Liver (tissue), 3 donors: Measurements from ENCODE around the gene TNP2.

ENCODE experiments used
- EGR1 ChIP-seq, 2 donors: IDR thresholded peaks; 2 replicates each; pipeline ENCODE4 v1.6.1; 2016 to 2018; ENCODE audit warnings: antibody characterized with exemption in 2 of 2, low read depth in 2 of 2
- FOXA1 ChIP-seq: IDR thresholded peaks from 2 replicates; pipeline ENCODE4 v1.6.1; 2016; ENCODE audit warnings: antibody characterized with exemption
- GABPA ChIP-seq, 2 donors: IDR thresholded peaks in 1 of 2; conservative IDR thresholded peaks in 1 of 2; 2 replicates each; pipeline ENCODE4 v1.6.1; 2016; ENCODE audit warnings: antibody characterized with exemption in 2 of 2, mild to moderate bottlenecking in 1 of 2, moderate library complexity in 1 of 2
- HNF4G ChIP-seq: IDR thresholded peaks from 2 replicates; pipeline ENCODE4 v1.6.1; 2016; ENCODE audit warnings: antibody characterized with exemption
- JUND ChIP-seq, 2 donors: IDR thresholded peaks; 2 replicates each; pipeline ENCODE4 v1.6.1; 2016; ENCODE audit warnings: antibody characterized with exemption in 2 of 2
- RAD21 ChIP-seq, 2 donors: IDR thresholded peaks; 2 replicates each; pipeline ENCODE4 v1.6.1; 2016; ENCODE audit warnings: antibody characterized with exemption in 2 of 2, mild to moderate bottlenecking in 2 of 2
- SP1 ChIP-seq: IDR thresholded peaks from 2 replicates; pipeline ENCODE4 v1.6.1; 2018; ENCODE audit warnings: antibody characterized with exemption, mild to moderate bottlenecking
- TAF1 ChIP-seq: conservative IDR thresholded peaks from 2 replicates; pipeline ENCODE4 v1.6.1; 2016; ENCODE audit warnings: antibody characterized with exemption, mild to moderate bottlenecking
- YY1 ChIP-seq: IDR thresholded peaks from 2 replicates; pipeline ENCODE4 v1.6.1; 2016; ENCODE audit warnings: antibody characterized with exemption, mild to moderate bottlenecking
- TF ChIP-seq, protein P1 (sequence below): IDR thresholded peaks from 2 replicates; pipeline ENCODE4 v1.6.1; 2016; ENCODE audit warnings: antibody characterized with exemption
- TF ChIP-seq, protein P2 (sequence below): fragments of 150-350 bp; IDR thresholded peaks from 2 replicates; pipeline ENCODE4 v1.5.1; 2017; ENCODE audit warnings: improper control_type of control experiment, low read depth, low read length; ENCODE audit not compliant: missing input control
- TF ChIP-seq, protein P3 (sequence below): IDR thresholded peaks from 2 replicates; pipeline ENCODE4 v1.6.1; 2016; ENCODE audit warnings: antibody characterized with exemption, mild to moderate bottlenecking
- TF ChIP-seq, protein P4 (sequence below): IDR thresholded peaks from 2 replicates; pipeline ENCODE4 v1.6.1; 2016; ENCODE audit warnings: antibody characterized with exemption
- donor health status: healthy.
- donor health status: healthy.

DNA sequence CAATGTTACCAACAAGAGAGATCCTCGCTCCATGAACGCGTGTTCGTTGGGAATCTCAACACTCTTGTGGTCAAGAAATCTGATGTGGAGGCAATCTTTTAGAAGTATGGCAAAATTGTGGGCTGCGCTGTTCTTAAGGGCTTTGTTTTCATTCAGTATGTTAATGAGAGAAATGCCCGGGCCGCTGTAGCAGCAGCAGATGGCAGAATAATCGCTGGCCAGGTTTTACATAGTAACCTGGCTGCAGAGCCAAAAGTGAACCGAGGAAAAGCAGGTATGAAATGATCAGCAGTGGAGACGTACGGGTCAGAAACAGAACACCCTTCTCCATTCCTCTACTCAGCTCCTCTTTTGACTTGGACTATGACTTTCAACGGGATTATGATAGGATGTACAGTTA is 26.5 kb downstream of the TNP2 start:
- TF ChIP-seq, protein P1, sequence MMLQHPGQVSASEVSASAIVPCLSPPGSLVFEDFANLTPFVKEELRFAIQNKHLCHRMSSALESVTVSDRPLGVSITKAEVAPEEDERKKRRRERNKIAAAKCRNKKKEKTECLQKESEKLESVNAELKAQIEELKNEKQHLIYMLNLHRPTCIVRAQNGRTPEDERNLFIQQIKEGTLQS = no peak
- TF ChIP-seq, protein P2, sequence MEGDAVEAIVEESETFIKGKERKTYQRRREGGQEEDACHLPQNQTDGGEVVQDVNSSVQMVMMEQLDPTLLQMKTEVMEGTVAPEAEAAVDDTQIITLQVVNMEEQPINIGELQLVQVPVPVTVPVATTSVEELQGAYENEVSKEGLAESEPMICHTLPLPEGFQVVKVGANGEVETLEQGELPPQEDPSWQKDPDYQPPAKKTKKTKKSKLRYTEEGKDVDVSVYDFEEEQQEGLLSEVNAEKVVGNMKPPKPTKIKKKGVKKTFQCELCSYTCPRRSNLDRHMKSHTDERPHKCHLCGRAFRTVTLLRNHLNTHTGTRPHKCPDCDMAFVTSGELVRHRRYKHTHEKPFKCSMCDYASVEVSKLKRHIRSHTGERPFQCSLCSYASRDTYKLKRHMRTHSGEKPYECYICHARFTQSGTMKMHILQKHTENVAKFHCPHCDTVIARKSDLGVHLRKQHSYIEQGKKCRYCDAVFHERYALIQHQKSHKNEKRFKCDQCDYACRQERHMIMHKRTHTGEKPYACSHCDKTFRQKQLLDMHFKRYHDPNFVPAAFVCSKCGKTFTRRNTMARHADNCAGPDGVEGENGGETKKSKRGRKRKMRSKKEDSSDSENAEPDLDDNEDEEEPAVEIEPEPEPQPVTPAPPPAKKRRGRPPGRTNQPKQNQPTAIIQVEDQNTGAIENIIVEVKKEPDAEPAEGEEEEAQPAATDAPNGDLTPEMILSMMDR = no peak
- TF ChIP-seq HNF4G (no peak), YY1 (no peak), TAF1 (no peak), JUND (IDR thresholded peaks at IDR 0.05) (no peak), SP1 (no peak), GABPA (IDR thresholded peaks at IDR 0.05 in 1 of 2, conservative IDR thresholded peaks at IDR 0.05 in 1 of 2) (no peak), RAD21 (IDR thresholded peaks at IDR 0.05) (no peak), FOXA1 (no peak), EGR1 (IDR thresholded peaks at IDR 0.05; ENCODE audit: low read depth in 2 of 2) (no peak)
- TF ChIP-seq, protein P3, sequence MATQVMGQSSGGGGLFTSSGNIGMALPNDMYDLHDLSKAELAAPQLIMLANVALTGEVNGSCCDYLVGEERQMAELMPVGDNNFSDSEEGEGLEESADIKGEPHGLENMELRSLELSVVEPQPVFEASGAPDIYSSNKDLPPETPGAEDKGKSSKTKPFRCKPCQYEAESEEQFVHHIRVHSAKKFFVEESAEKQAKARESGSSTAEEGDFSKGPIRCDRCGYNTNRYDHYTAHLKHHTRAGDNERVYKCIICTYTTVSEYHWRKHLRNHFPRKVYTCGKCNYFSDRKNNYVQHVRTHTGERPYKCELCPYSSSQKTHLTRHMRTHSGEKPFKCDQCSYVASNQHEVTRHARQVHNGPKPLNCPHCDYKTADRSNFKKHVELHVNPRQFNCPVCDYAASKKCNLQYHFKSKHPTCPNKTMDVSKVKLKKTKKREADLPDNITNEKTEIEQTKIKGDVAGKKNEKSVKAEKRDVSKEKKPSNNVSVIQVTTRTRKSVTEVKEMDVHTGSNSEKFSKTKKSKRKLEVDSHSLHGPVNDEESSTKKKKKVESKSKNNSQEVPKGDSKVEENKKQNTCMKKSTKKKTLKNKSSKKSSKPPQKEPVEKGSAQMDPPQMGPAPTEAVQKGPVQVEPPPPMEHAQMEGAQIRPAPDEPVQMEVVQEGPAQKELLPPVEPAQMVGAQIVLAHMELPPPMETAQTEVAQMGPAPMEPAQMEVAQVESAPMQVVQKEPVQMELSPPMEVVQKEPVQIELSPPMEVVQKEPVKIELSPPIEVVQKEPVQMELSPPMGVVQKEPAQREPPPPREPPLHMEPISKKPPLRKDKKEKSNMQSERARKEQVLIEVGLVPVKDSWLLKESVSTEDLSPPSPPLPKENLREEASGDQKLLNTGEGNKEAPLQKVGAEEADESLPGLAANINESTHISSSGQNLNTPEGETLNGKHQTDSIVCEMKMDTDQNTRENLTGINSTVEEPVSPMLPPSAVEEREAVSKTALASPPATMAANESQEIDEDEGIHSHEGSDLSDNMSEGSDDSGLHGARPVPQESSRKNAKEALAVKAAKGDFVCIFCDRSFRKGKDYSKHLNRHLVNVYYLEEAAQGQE = no peak
- TF ChIP-seq, protein P4, sequence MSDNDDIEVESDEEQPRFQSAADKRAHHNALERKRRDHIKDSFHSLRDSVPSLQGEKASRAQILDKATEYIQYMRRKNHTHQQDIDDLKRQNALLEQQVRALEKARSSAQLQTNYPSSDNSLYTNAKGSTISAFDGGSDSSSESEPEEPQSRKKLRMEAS = no peak
